ENCODE results near the gene EFNA5. TPM values are rescaled to one million over a fixed set of nuclear protein-coding genes. Genes with fewer than 3 reads are reported as not detected.

EFNA5 gene
- total and polyA plus RNA-seq, 2 experiments from 2014 or later: 0.64 to 0.86 TPM

GRCh38 chr5:107699425-107699824 lies 28.7 kb upstream of the EFNA5 start:
- no peaks in the 10 kb centered on the region for H3K79me2 ChIP-seq (ENCODE audit: insufficient read depth)
- 90 to 96% methylated on average over 1 of the region's 1 CpG for WGBS, 2 experiments (ENCODE audit: low coverage in 1 of 2, low lambda C conversion rate in 2 of 2, missing lambda C conversion rate in 2 of 2)
- H3K27me3 ChIP-seq (replicated peaks; ENCODE audit: insufficient read depth): no peaks in the 10 kb centered on the region
- no peaks in the 10 kb centered on the region for H3K36me3 ChIP-seq (ENCODE audit: low read depth)
- peaks cover 4% of the 10 kb centered on the region for H3K4me1 ChIP-seq (ENCODE audit: insufficient read depth)
- no peak overlapping the region for H3K4me3 ChIP-seq
- H3K4me2 ChIP-seq (ENCODE audit: unreplicated experiment): no peak overlapping the region
- H3K9me2 ChIP-seq (ENCODE audit: insufficient read depth): no peaks in the 10 kb centered on the region
- no peaks in the 10 kb centered on the region for H4K20me1 ChIP-seq (ENCODE audit: insufficient read depth)
- no peak overlapping the region for H3K9ac ChIP-seq
- in situ Hi-C loops (cut with MboI): no loop called here
- TF ChIP-seq EZH2 (IDR thresholded peaks at IDR 0.05; ENCODE audit: insufficient read depth, poor library complexity, severe bottlenecking) (no peak), EZH2phosphoT487 (IDR thresholded peaks at IDR 0.05; ENCODE audit: insufficient read depth, low read depth) (no peak)
- H3F3A ChIP-seq (ENCODE audit: insufficient read depth): no peaks in the 10 kb centered on the region
- no peak overlapping the region for H3K27ac ChIP-seq
- no peak for DNase-seq
- H3K9me3 ChIP-seq (ENCODE audit: low read depth): no peaks in the 10 kb centered on the region
- H2AFZ ChIP-seq: no peak overlapping the region

- WGBS, 2 experiments (ENCODE audit: low coverage in 1 of 2, low lambda C conversion rate in 2 of 2, missing lambda C conversion rate in 2 of 2): 50 to 51% methylated on average over 2 of the region's 2 CpGs
- H2AFZ ChIP-seq: no peak overlapping the region
- no peaks in the 10 kb centered on the region for H3K9me3 ChIP-seq (ENCODE audit: low read depth)
- DNase-seq: peak; percentile 53
- no peaks in the 10 kb centered on the region for H3K9me2 ChIP-seq (ENCODE audit: insufficient read depth)
- TF ChIP-seq EZH2phosphoT487 (IDR thresholded peaks at IDR 0.05; ENCODE audit: insufficient read depth, low read depth): no peak
- no peak for TF ChIP-seq EZH2 (IDR thresholded peaks at IDR 0.05; ENCODE audit: insufficient read depth, poor library complexity, severe bottlenecking)
- H3K9ac ChIP-seq: no peak overlapping the region
- H3K4me3 ChIP-seq: no peak overlapping the region
- H4K20me1 ChIP-seq (ENCODE audit: insufficient read depth): no peaks in the 10 kb centered on the region
- in situ Hi-C loops (cut with MboI): no loop called here
- no peaks in the 10 kb centered on the region for H3K36me3 ChIP-seq (ENCODE audit: low read depth)
- H3K27me3 ChIP-seq (replicated peaks; ENCODE audit: insufficient read depth): no peaks in the 10 kb centered on the region
- H3K4me1 ChIP-seq (ENCODE audit: insufficient read depth): peaks cover 4% of the 10 kb centered on the region
- H3K4me2 ChIP-seq (ENCODE audit: unreplicated experiment): no peak overlapping the region
- H3F3A ChIP-seq (ENCODE audit: insufficient read depth): no peaks in the 10 kb centered on the region
- no peaks in the 10 kb centered on the region for H3K79me2 ChIP-seq (ENCODE audit: insufficient read depth)
- no peak overlapping the region for H3K27ac ChIP-seq
Measured at GRCh38 chr5:107698286-107698685, 27.5 kb upstream of the EFNA5 start.

- Histone ChIP-seq H3K4me2 (ENCODE audit: unreplicated experiment) (no peak overlapping the region), H3K27ac (no peak overlapping the region), H3K27me3 (replicated peaks; ENCODE audit: insufficient read depth) (no peaks in the 10 kb centered on the region), H3F3A (ENCODE audit: insufficient read depth) (no peaks in the 10 kb centered on the region), H3K9me2 (ENCODE audit: insufficient read depth) (no peaks in the 10 kb centered on the region), H3K4me3 (no peak overlapping the region), H4K20me1 (ENCODE audit: insufficient read depth) (no peaks in the 10 kb centered on the region), H3K4me1 (ENCODE audit: insufficient read depth) (peaks cover 4% of the 10 kb centered on the region), H3K79me2 (ENCODE audit: insufficient read depth) (no peaks in the 10 kb centered on the region), H3K9ac (no peak overlapping the region), H3K9me3 (ENCODE audit: low read depth) (no peaks in the 10 kb centered on the region), H2AFZ (no peak overlapping the region), H3K36me3 (ENCODE audit: low read depth) (no peaks in the 10 kb centered on the region)
- no peak for DNase-seq
- 55 to 63% methylated on average over 4 of the region's 4 CpGs for WGBS, 2 experiments (ENCODE audit: low coverage in 1 of 2, low lambda C conversion rate in 2 of 2, missing lambda C conversion rate in 2 of 2)
- TF ChIP-seq EZH2phosphoT487 (IDR thresholded peaks at IDR 0.05; ENCODE audit: insufficient read depth, low read depth): no peak
- no peak for TF ChIP-seq EZH2 (IDR thresholded peaks at IDR 0.05; ENCODE audit: insufficient read depth, poor library complexity, severe bottlenecking)
- in situ Hi-C loops (cut with MboI): no loop called here
Measured at GRCh38 chr5:107696498-107696897, 25.8 kb upstream of the EFNA5 start.

- H3K9ac ChIP-seq: no peak overlapping the region
- no peak for TF ChIP-seq EZH2 (IDR thresholded peaks at IDR 0.05; ENCODE audit: insufficient read depth, poor library complexity, severe bottlenecking)
- TF ChIP-seq EZH2phosphoT487 (IDR thresholded peaks at IDR 0.05; ENCODE audit: insufficient read depth, low read depth): no peak
- no peak overlapping the region for H2AFZ ChIP-seq
- in situ Hi-C loops (cut with MboI): no loop called here
- no peaks in the 10 kb centered on the region for H4K20me1 ChIP-seq (ENCODE audit: insufficient read depth)
- H3K4me3 ChIP-seq: no peak overlapping the region
- H3K27ac ChIP-seq: no peak overlapping the region
- no peaks in the 10 kb centered on the region for H3F3A ChIP-seq (ENCODE audit: insufficient read depth)
- no peaks in the 10 kb centered on the region for H3K9me2 ChIP-seq (ENCODE audit: insufficient read depth)
- WGBS, 2 experiments (ENCODE audit: low coverage in 1 of 2, low lambda C conversion rate in 2 of 2, missing lambda C conversion rate in 2 of 2): 74 to 75% methylated on average over 4 of the region's 4 CpGs
- no peaks in the 10 kb centered on the region for H3K27me3 ChIP-seq (replicated peaks; ENCODE audit: insufficient read depth)
- H3K36me3 ChIP-seq (ENCODE audit: low read depth): no peaks in the 10 kb centered on the region
- H3K9me3 ChIP-seq (ENCODE audit: low read depth): no peaks in the 10 kb centered on the region
- peaks cover 4% of the 10 kb centered on the region for H3K4me1 ChIP-seq (ENCODE audit: insufficient read depth)
- H3K4me2 ChIP-seq (ENCODE audit: unreplicated experiment): no peak overlapping the region
- H3K79me2 ChIP-seq (ENCODE audit: insufficient read depth): no peaks in the 10 kb centered on the region
- DNase-seq: no peak
Measured at GRCh38 chr5:107696080-107696479, 25.3 kb upstream of the EFNA5 start.

GRCh38 chr5:107687937-107688336 lies 17.2 kb upstream of the EFNA5 start:
- H3K4me1 ChIP-seq (ENCODE audit: insufficient read depth): no peaks in the 10 kb centered on the region
- H3K27me3 ChIP-seq (replicated peaks; ENCODE audit: insufficient read depth): no peaks in the 10 kb centered on the region
- H4K20me1 ChIP-seq (ENCODE audit: insufficient read depth): no peaks in the 10 kb centered on the region
- no peak overlapping the region for H3K27ac ChIP-seq
- no peaks in the 10 kb centered on the region for H3K36me3 ChIP-seq (ENCODE audit: low read depth)
- no peak overlapping the region for H3K4me3 ChIP-seq
- no peak for DNase-seq
- no peaks in the 10 kb centered on the region for H3F3A ChIP-seq (ENCODE audit: insufficient read depth)
- 69 to 81% methylated on average over 3 of the region's 3 CpGs for WGBS, 2 experiments (ENCODE audit: low coverage in 1 of 2, low lambda C conversion rate in 2 of 2, missing lambda C conversion rate in 2 of 2)
- H2AFZ ChIP-seq: no peak overlapping the region
- in situ Hi-C loops (cut with MboI): no loop called here
- TF ChIP-seq EZH2 (IDR thresholded peaks at IDR 0.05; ENCODE audit: insufficient read depth, poor library complexity, severe bottlenecking): no peak
- no peaks in the 10 kb centered on the region for H3K79me2 ChIP-seq (ENCODE audit: insufficient read depth)
- H3K9ac ChIP-seq: no peak overlapping the region
- no peaks in the 10 kb centered on the region for H3K9me2 ChIP-seq (ENCODE audit: insufficient read depth)
- H3K9me3 ChIP-seq (ENCODE audit: low read depth): no peaks in the 10 kb centered on the region
- H3K4me2 ChIP-seq (ENCODE audit: unreplicated experiment): no peak overlapping the region
